ENCODE data around the gene SDR42E1.

Gene SDR42E1

GRCh38 chr16:81946206-81946605 lies 65.1 kb downstream of the SDR42E1 start:
- no peak for TF ChIP-seq CTCF (IDR thresholded peaks at IDR 0.05; ENCODE audit: insufficient read depth, missing control alignments)
- FAIRE-seq = no peak
- DNase-seq (ENCODE audit: insufficient read length, low spot score) = no peak

- no peak for TF ChIP-seq CTCF (IDR thresholded peaks at IDR 0.05; ENCODE audit: insufficient read depth, missing control alignments)
- FAIRE-seq (no peak), DNase-seq (ENCODE audit: insufficient read length, low spot score) (no peak)
These were observed 65.6 kb downstream of the SDR42E1 start for GRCh38 chr16:81945665-81946064.

GRCh38 chr16:81942007-81942601 lies 69.2 kb downstream of the SDR42E1 start:
- FAIRE-seq (no peak), DNase-seq (ENCODE audit: insufficient read length, low spot score) (no peak)
- no peak for TF ChIP-seq CTCF (IDR thresholded peaks at IDR 0.05; ENCODE audit: insufficient read depth, missing control alignments)

GRCh38 chr16:81940781-81941560 lies 70.3 kb downstream of the SDR42E1 start:
- peak; percentile 67 for TF ChIP-seq CTCF (IDR thresholded peaks at IDR 0.05; ENCODE audit: insufficient read depth, missing control alignments)
- no peak for FAIRE-seq
- no peak for DNase-seq (ENCODE audit: insufficient read length, low spot score)

- TF ChIP-seq CTCF (IDR thresholded peaks at IDR 0.05; ENCODE audit: insufficient read depth, missing control alignments) = no peak
These were observed 71.9 kb downstream of the SDR42E1 start for GRCh38 chr16:81939164-81940056.

More at GRCh38 chr16:81939164-81940056, 71.9 kb downstream of the SDR42E1 start:
- no peak for FAIRE-seq
- DNase-seq (ENCODE audit: insufficient read length, low spot score) = no peak
